ENCODE data around the gene HECW1. TPM values are rescaled to one million over a fixed set of nuclear protein-coding genes. Genes with fewer than 3 reads are reported as not detected.

Gene HECW1
- total and polyA plus RNA-seq, 8 donors: 0.29 to 5.1 (median 3.2) TPM

DNA sequence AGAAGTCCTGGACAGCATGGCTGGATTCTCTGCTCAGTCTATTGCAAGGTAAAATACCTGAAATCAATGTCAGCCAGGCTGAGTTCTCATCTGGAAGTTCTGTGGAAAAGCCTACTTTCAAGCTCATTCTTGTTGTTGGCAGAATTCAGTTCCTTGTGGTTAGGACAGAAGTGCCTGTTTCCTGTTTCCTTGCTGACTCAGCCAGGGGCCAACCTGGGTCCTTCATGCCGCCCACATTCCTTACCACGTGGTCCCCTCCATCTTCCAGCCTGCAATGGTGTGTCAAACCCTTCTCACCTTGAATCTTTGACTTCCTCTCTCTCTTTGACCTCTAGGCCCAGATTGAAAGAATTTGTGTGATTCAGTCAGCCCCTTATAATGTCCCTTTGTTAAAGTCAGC is 273.4 kb downstream of the HECW1 start:
- TF ChIP-seq, protein P1, sequence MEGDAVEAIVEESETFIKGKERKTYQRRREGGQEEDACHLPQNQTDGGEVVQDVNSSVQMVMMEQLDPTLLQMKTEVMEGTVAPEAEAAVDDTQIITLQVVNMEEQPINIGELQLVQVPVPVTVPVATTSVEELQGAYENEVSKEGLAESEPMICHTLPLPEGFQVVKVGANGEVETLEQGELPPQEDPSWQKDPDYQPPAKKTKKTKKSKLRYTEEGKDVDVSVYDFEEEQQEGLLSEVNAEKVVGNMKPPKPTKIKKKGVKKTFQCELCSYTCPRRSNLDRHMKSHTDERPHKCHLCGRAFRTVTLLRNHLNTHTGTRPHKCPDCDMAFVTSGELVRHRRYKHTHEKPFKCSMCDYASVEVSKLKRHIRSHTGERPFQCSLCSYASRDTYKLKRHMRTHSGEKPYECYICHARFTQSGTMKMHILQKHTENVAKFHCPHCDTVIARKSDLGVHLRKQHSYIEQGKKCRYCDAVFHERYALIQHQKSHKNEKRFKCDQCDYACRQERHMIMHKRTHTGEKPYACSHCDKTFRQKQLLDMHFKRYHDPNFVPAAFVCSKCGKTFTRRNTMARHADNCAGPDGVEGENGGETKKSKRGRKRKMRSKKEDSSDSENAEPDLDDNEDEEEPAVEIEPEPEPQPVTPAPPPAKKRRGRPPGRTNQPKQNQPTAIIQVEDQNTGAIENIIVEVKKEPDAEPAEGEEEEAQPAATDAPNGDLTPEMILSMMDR (IDR thresholded peaks at IDR 0.05): no peak
- Histone ChIP-seq H3K36me3 (no peaks in the 10 kb centered on the region), H3K4me1 (no peaks in the 10 kb centered on the region), H3K9me3 (no peaks in the 10 kb centered on the region), H3K27ac (no peak overlapping the region), H3K4me3 (no peak overlapping the region), H3K27me3 (no peaks in the 10 kb centered on the region)
- ATAC-seq (no peak), DNase-seq (no peak)
- intact Hi-C loops (cut with DNase I): no loop called here

DNA sequence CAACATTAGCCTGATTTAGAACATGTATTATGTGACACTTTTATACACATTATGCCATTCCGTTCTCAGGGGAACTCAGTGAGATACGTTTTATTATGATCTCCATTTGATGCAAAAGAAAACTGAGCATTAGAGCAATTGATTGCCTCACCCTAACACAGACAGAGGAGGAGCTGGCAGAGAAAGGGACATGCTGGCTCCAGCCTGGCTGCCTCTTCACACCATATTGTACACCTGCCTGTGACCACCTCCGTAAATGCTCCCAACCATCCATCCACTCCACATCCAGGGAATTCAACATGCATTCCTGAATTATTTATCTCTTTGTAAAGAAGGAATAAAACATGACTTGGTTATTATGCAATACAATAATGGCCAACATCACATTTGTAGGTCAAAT is 275.5 kb downstream of the HECW1 start:
- TF ChIP-seq, protein P1 (IDR thresholded peaks at IDR 0.05): no peak
- Histone ChIP-seq H3K9me3 (no peaks in the 10 kb centered on the region), H3K27me3 (no peaks in the 10 kb centered on the region), H3K4me3 (no peak overlapping the region), H3K4me1 (no peaks in the 10 kb centered on the region), H3K36me3 (no peaks in the 10 kb centered on the region), H3K27ac (no peak overlapping the region)
- ATAC-seq (no peak), DNase-seq (no peak)
- intact Hi-C loops (cut with DNase I): no loop called here

DNA sequence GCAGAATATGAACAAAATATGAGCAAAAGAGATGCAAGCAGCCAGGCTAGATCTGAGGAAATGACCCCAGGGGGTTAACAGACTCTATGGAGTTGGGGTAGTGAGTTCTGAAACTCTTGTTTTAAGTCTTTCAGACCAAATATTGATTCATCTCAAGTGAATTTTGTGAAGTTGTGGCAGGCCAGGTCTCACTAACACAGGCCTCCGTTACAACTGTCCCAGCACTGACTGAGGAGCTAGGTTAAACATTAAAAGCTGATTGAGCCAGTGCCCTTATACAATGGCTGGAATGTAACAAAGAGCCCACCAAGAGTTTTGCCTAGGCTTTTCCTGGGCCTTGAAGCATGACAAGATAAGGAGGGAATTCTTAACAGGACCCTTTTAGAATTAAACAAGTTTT is 278.1 kb downstream of the HECW1 start:
- Histone ChIP-seq H3K9me3 (no peaks in the 10 kb centered on the region), H3K4me1 (no peaks in the 10 kb centered on the region), H3K36me3 (no peaks in the 10 kb centered on the region), H3K27ac (no peak overlapping the region), H3K4me3 (no peak overlapping the region), H3K27me3 (no peaks in the 10 kb centered on the region)
- TF ChIP-seq, protein P1 (IDR thresholded peaks at IDR 0.05): no peak
- intact Hi-C loops (cut with DNase I): no loop called here
- no peak for ATAC-seq
- no peak for DNase-seq

DNA sequence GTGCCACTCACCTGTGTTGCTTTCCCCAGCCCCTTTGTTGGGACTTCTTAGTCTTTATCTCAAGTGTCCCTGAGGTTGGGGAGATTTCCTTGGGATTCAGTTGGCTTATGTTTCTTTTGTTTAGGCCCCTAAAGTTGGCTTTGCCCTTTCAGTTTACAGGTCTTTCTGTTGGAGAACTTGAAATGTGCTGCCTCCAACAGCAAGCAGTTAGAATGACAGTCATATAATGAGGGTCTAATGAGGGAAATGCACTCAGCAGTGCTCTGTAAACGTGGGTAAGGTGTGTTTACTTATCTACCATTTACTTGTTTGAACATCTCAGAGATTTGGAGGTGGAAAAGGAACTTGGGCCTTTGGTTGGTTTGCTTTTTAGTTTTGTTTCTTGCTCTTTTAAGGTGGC is 279.1 kb downstream of the HECW1 start:
- no peaks in the 10 kb centered on the region for H3K4me1 ChIP-seq
- no peak overlapping the region for H3K4me3 ChIP-seq
- no peak for ATAC-seq
- H3K9me3 ChIP-seq: no peaks in the 10 kb centered on the region
- TF ChIP-seq, protein P1 (IDR thresholded peaks at IDR 0.05): no peak
- no peak overlapping the region for H3K27ac ChIP-seq
- intact Hi-C loops (cut with DNase I): no loop called here
- H3K36me3 ChIP-seq: no peaks in the 10 kb centered on the region
- no peaks in the 10 kb centered on the region for H3K27me3 ChIP-seq
- DNase-seq: no peak

DNA sequence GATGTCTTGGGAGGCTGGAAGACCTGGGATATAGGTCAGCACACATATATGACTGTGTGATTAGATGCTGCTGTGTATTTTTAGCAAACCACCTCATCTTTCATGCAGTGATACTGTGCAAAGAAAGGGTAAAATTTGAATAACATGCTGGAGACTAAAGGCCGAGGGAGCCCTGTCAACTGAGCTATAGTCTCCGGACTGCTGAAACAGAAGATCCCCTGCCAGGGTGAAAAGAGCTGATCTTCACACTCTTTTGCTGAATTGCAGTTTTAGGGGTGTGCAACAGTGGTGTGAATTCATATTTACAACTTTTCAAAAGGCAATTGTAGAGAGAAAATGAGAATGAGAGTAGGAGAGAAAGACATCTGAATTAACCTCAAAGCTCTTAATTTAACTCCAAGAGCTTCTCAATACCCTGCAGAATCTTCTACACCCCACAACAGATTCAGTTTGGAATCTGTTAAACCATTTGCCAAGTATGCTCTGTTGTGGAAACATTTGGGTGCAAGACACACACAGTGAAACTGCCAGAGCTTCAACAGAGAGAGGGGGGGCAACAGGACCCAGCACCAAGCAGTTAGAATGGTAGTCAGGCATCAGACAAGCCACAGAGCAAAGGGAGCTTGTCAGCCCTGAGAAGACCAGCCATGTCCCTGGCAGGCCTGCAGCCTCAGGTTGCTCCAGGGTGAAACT is 280.3 kb downstream of the HECW1 start:
- H3K9me3 ChIP-seq: no peaks in the 10 kb centered on the region

More for the DNA sequence above, 280.3 kb downstream of the HECW1 start:
- Histone ChIP-seq H3K4me1 (no peaks in the 10 kb centered on the region), H3K27me3 (no peaks in the 10 kb centered on the region), H3K36me3 (no peaks in the 10 kb centered on the region), H3K4me3 (no peak overlapping the region), H3K27ac (no peak overlapping the region)
- TF ChIP-seq, protein P1 (IDR thresholded peaks at IDR 0.05): no peak
- intact Hi-C loops (cut with DNase I): no loop called here
- ATAC-seq (no peak), DNase-seq (no peak)

Data from left lung (tissue), 10 donors.